Activated effector memory CD4-positive, alpha-beta T cell treated with anti-CD3 and anti-CD28 coated beads, Interleukin-2, amount 50 U/mL, for 16 hours (primary cell): Measurements from ENCODE around the gene CCDC149.

ENCODE experiments used
- DNase-seq: peaks from one replicate; pipeline ENCODE4 v3.0.0-alpha.2; 2020

Gene CCDC149

GRCh38 chr4:24912252-24913118 is at the start of gene CCDC149:
TSS of gene CCDC149 (minus strand) at chr4:24913042. CDS start at chr4:24912864, 178 bp downstream.
- no peak for DNase-seq

GRCh38 chr4:24957886-24958285 is 45.0 kb upstream of the CCDC149 start:
- DNase-seq: no peak

- DNase-seq: no peak
These were observed 43.9 kb upstream of the CCDC149 start for GRCh38 chr4:24956763-24957162.

GRCh38 chr4:24956091-24956490 is 43.2 kb upstream of the CCDC149 start:
- no peak for DNase-seq

GRCh38 chr4:24952667-24953066 is 39.8 kb upstream of the CCDC149 start:
- no peak for DNase-seq

- DNase-seq: no peak
These were observed 37.1 kb upstream of the CCDC149 start for GRCh38 chr4:24949970-24950369.

GRCh38 chr4:24937917-24938281 is 25.1 kb upstream of the CCDC149 start:
- DNase-seq: no peak

GRCh38 chr4:24937176-24937916 is 24.5 kb upstream of the CCDC149 start:
- DNase-seq: no peak

- DNase-seq: no peak
These were observed 23.0 kb upstream of the CCDC149 start for GRCh38 chr4:24935856-24936255.

GRCh38 chr4:24934311-24934710 is 21.5 kb upstream of the CCDC149 start:
- no peak for DNase-seq

GRCh38 chr4:24933684-24934275 is 20.9 kb upstream of the CCDC149 start:
- DNase-seq: no peak

GRCh38 chr4:24932515-24933225 is 19.8 kb upstream of the CCDC149 start:
- DNase-seq: no peak

- DNase-seq: no peak
These were observed 17.3 kb upstream of the CCDC149 start for GRCh38 chr4:24930151-24930550.

GRCh38 chr4:24928708-24929107 is 15.9 kb upstream of the CCDC149 start:
- no peak for DNase-seq

GRCh38 chr4:24927049-24927448 is 14.2 kb upstream of the CCDC149 start:
- DNase-seq: no peak

GRCh38 chr4:24924309-24924781 is 11.5 kb upstream of the CCDC149 start:
- DNase-seq: no peak

- no peak for DNase-seq
These were observed 10.7 kb upstream of the CCDC149 start for GRCh38 chr4:24923550-24923949.

GRCh38 chr4:24923002-24923401 is 10.2 kb upstream of the CCDC149 start:
- no peak for DNase-seq

- DNase-seq: no peak
These were observed 9.6 kb upstream of the CCDC149 start for GRCh38 chr4:24922416-24922815.

GRCh38 chr4:24921491-24921890 is 8.6 kb upstream of the CCDC149 start:
- DNase-seq: no peak

- no peak for DNase-seq
These were observed 7.2 kb upstream of the CCDC149 start for GRCh38 chr4:24920008-24920407.

- DNase-seq: no peak
These were observed 4.4 kb upstream of the CCDC149 start for GRCh38 chr4:24917076-24917856.
